HFFc6 (cell line): ENCODE measurements around the gene NPRL2. TPM values are rescaled to one million over a fixed set of nuclear protein-coding genes. Genes with fewer than 3 reads are reported as not detected.
A peak's percentile ranks its signal among the peaks of the same experiment; 100 is the strongest.

Experiments used
- DNase-seq: peaks from one replicate; pipeline ENCODE4 v3.0.0-alpha.2; 2018
- H3K27ac Mint-ChIP-seq: 2 replicates; pipeline ENCODE4 v1.8.0; 2020; ENCODE audit warnings: mild to moderate bottlenecking, mixed read lengths
- H3K27me3 Mint-ChIP-seq: 2 replicates; pipeline ENCODE4 v1.8.0; 2021; ENCODE audit warnings: mild to moderate bottlenecking, moderate library complexity, mixed read lengths; ENCODE audit not compliant: insufficient read depth
- H3K36me3 Mint-ChIP-seq: 2 replicates; pipeline ENCODE4 v1.8.0; 2021; ENCODE audit warnings: low read depth, mixed read lengths
- H3K4me1 Mint-ChIP-seq: 2 replicates; pipeline ENCODE4 v1.8.0; 2020; ENCODE audit warnings: low read depth, mixed read lengths
- H3K4me3 Mint-ChIP-seq: 2 replicates; pipeline ENCODE4 v1.8.0; 2020; ENCODE audit warnings: mild to moderate bottlenecking, moderate library complexity, mixed read lengths
- H3K9me3 Mint-ChIP-seq: 2 replicates; pipeline ENCODE4 v1.8.0; 2020; ENCODE audit warnings: mild to moderate bottlenecking, mixed read lengths
- total RNA-seq, 6 experiments: library from RNA; stranded (reverse); fragmentation: NEBNext Ultra II Directional; extraction: Animal tissue kit (Norgen Biotek cat#: 25700); gene quantifications; 2 replicates in 1 of 6; 3 replicates in 5 of 6; pipeline ENCODE4 v1.2.3, GENCODE V29; 2021
- TF ChIP-seq, protein P1 (sequence below): fragments of 200-600 bp; sonication (generic); IDR thresholded peaks from 2 replicates; pipeline ENCODE4 v1.5.0; 2021; ENCODE audit warnings: antibody characterized with exemption, mild to moderate bottlenecking

NPRL2 gene
- total RNA-seq, 6 experiments from 2014 or later: 12.3 to 18.7 (median 17.4) TPM

DNA sequence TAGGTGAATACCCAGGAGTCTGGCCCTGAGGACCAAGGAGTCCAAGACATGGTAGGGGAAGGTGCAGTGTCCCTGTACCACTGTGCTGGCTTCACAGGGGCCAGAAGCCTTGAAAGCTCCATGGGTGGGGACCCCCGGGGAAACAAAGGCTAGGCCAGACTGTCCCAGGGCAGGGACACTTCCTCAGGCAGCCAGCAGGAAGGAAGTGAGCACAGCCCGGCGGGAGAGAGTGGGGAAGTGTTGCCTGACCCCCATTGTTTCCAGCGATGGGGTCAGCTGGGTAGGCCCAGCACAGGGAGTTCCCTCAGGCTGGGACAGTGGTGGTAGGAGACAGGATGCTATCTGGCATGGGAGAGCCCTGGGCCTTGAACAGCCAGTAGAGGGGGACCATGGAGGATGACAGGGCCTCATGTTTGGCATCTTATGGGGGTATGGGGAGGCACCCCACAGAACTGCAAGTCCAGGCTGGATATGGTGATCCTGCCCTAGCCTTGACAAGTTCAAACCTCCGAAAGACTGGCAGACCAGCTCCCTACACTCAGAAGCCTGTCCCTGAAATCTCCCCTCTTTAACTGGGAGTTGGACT lies 26.9 kb downstream of the NPRL2 start:
- no peak overlapping the region for H3K4me3 Mint-ChIP-seq
- H3K27me3 Mint-ChIP-seq: peaks cover 4% of the 10 kb centered on the region
- no peaks in the 10 kb centered on the region for H3K9me3 Mint-ChIP-seq
- H3K27ac Mint-ChIP-seq: no peak overlapping the region
- peaks cover 7% of the 10 kb centered on the region; the same call in 1 of the 2 replicates for H3K36me3 Mint-ChIP-seq
- TF ChIP-seq, protein P1, sequence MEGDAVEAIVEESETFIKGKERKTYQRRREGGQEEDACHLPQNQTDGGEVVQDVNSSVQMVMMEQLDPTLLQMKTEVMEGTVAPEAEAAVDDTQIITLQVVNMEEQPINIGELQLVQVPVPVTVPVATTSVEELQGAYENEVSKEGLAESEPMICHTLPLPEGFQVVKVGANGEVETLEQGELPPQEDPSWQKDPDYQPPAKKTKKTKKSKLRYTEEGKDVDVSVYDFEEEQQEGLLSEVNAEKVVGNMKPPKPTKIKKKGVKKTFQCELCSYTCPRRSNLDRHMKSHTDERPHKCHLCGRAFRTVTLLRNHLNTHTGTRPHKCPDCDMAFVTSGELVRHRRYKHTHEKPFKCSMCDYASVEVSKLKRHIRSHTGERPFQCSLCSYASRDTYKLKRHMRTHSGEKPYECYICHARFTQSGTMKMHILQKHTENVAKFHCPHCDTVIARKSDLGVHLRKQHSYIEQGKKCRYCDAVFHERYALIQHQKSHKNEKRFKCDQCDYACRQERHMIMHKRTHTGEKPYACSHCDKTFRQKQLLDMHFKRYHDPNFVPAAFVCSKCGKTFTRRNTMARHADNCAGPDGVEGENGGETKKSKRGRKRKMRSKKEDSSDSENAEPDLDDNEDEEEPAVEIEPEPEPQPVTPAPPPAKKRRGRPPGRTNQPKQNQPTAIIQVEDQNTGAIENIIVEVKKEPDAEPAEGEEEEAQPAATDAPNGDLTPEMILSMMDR: no peak
- peaks cover 23% of the 10 kb centered on the region for H3K4me1 Mint-ChIP-seq
- DNase-seq: no peak

DNA sequence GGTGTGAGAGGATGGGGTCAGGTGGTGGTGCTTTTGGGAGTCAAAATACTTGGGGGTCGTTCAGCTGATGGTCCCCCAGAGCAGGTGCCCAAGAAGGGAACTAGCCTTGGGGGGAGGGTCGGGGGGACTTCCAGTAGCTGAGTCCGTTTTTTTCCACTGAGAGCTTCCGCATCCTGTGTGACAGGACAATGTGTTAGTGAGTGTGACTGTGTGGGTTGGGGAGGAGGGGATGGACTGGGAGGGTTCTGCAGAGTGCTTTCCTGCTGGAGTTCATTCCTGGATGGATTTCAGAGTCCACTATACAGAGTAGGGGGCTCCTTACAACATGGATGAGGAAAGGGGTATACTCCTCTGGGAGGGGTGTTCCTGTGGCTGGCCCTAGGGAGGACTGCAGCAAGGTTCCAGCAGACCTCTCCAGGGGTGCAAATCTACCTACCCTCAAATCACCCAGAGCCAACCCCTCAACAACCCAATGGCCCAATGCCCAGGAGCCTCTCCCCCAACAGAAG lies 27.4 kb downstream of the NPRL2 start:
- peak overlapping the region; percentile 47 for H3K27ac Mint-ChIP-seq

DNA sequence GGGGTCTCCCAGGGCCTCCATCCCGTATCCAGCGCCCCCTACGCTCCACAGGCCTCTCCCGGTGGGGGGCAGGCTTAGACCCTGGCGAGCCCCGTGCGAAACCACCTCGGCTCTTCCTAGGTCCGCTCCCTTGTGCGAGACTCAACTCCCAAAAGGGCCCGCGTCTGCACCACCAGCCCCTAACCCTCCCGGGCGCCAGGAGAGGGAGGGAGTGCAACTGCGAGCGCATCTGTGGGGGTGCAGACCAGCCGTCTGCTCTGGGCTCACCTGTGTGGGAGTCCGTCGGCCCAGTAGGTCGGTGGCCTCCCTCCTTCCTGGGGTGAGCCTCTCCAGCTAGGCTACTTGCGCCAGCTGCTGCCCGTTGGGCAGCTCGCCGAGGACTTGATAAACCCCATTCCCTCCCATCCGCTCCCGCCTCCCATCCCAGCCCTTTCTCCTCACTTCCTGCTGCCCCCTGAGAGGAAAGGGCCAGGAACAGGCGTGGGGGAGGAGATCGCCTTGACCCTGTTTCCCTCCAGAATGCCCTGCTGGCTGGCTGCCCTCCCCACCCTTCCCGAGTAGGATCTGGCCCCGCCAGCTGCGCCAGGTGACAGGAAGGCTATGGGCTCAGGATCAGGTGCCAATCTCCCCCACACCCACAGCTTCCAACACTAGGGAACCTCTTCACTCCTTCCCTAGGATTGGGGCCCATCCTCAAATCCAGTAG lies 28.0 kb downstream of the NPRL2 start, which contains the start of gene HYAL2:
Gene HYAL2 (minus strand): TSS at position 360 of the 706 bp plus-strand sequence. CDS start 2,256 bp downstream, outside the sequence.
- TF ChIP-seq, protein P1: no peak
- no peaks in the 10 kb centered on the region for H3K9me3 Mint-ChIP-seq

More for the DNA sequence above, 27.4 kb downstream of the NPRL2 start:
- no peak overlapping the region for H3K4me3 Mint-ChIP-seq
- no peak for DNase-seq
- no peaks in the 10 kb centered on the region for H3K9me3 Mint-ChIP-seq
- TF ChIP-seq, protein P1: no peak
- peaks cover 17% of the 10 kb centered on the region for H3K4me1 Mint-ChIP-seq
- H3K36me3 Mint-ChIP-seq: peaks cover 2% of the 10 kb centered on the region; the same call in 1 of the 2 replicates
- peaks cover 4% of the 10 kb centered on the region for H3K27me3 Mint-ChIP-seq

GRCh38 chr3:50322115-50322385 lies 28.5 kb downstream of the NPRL2 start:
- H3K27ac Mint-ChIP-seq: no peak overlapping the region
- H3K4me1 Mint-ChIP-seq: peaks cover 17% of the 10 kb centered on the region
- H3K27me3 Mint-ChIP-seq: peaks cover 2% of the 10 kb centered on the region
- DNase-seq: no peak
- H3K4me3 Mint-ChIP-seq: peak overlapping the region; percentile 88; the same call in 1 of the 2 replicates
- H3K9me3 Mint-ChIP-seq: no peaks in the 10 kb centered on the region
- no peaks in the 10 kb centered on the region; the same call in 1 of the 2 replicates for H3K36me3 Mint-ChIP-seq
- TF ChIP-seq, protein P1: no peak

More for the DNA sequence above, 28.0 kb downstream of the NPRL2 start, which contains the start of gene HYAL2:
- Mint-ChIP-seq H3K4me3 (peak within 1 kb of the TSS; percentile 88), H3K27me3 (peaks cover 2% of the 10 kb centered on the region), H3K4me1 (peaks cover 17% of the 10 kb centered on the region), H3K27ac (peak within 1 kb of the TSS; percentile 98), H3K36me3 (no peaks in the 10 kb centered on the region; the same call in 1 of the 2 replicates)
- DNase-seq: no peak

DNA sequence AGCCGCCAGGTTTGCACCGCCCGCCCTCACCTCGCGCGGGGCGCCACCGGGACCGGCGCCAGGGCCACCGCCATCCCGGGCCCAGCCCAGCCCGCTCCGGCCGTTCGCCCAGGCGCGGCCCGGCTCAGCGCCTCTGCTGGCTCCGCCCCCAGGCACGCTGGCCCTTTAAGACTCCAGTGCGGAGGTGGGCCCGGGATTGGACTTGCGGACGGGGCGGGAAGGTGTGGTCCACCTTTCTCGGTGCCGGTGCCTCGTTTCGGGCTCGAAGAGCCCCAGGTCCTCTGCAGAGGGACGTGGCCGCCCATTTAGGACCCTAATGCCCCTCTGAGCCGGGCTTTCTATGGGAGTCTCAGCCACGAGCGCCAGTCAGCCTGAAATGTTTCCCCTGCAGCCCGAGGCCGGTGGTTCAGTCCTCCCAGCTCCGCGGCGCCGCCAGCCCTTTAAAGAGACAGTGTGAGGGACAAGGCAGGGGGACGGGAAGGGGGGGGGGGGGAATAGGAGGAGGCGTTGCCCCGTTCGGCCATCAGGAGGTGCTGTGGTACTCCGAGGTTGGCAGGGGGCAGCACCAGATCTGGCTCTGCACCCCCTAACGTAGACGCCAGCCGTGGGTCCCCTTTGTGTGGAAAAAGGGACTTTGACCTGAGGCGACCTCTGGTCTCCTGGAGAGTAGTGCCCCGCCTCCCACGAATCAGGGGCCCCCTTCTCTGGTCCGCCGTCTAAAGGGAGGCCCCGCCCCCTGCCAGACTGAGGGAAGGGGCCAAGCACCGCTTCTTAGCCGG lies 29.1 kb downstream of the NPRL2 start:
- peak; percentile 77 for DNase-seq
- peaks cover 2% of the 10 kb centered on the region for H3K27me3 Mint-ChIP-seq
- H3K36me3 Mint-ChIP-seq: peaks cover 3% of the 10 kb centered on the region
- H3K4me1 Mint-ChIP-seq: peaks cover 18% of the 10 kb centered on the region
- H3K27ac Mint-ChIP-seq: peak overlapping the region; percentile 98
- H3K9me3 Mint-ChIP-seq: no peaks in the 10 kb centered on the region
- TF ChIP-seq, protein P1: peak; percentile 67
- peak overlapping the region; percentile 88 for H3K4me3 Mint-ChIP-seq
